AG04450 (cell line): ENCODE results near the gene ABR. TPM values are rescaled to one million over a fixed set of nuclear protein-coding genes. Genes with fewer than 3 reads are reported as not detected.
"Not testable (repeated sequence)": the region's sequence is repeated elsewhere in the genome, so short reads cannot be mapped to it uniquely, and the experiment has no call there.

Source experiments
- CTCF ChIA-PET: fragments of 300-600, 350-600 bp; formaldehyde crosslinking; extraction: SDS; loops from one replicate; lab custom pipeline; 2022; ENCODE audit warnings: antibody characterized with exemption, inconsistent platforms; lab: Charles Lee
- POLR2A ChIA-PET: fragments of 350-600 bp; formaldehyde crosslinking; extraction: SDS; loops from one replicate; lab custom pipeline; 2021; ENCODE audit warnings: antibody characterized with exemption, inconsistent platforms; lab: Yijun Ruan, JAX
- DNase-seq: peaks from one replicate; pipeline ENCODE4 v3.0.0-alpha.2; 2011; ENCODE audit warnings: low read depth, low spot score
- H3K27ac ChIP-seq: one replicate; pipeline ENCODE4 v1.5.1; 2012; ENCODE audit warnings: low read depth, low read length, control low read depth
- H3K27me3 ChIP-seq: one replicate; pipeline ENCODE4 v1.6.0; 2012; ENCODE audit warnings: low read length; ENCODE audit not compliant: control insufficient read depth, insufficient read depth
- H3K4me3 ChIP-seq: 2 replicates; pipeline ENCODE4 v1.5.1; 2011; ENCODE audit warnings: mild to moderate bottlenecking, low read depth, low read length, control low read depth
- H3K9me3 ChIP-seq: 2 replicates; pipeline ENCODE4 v1.5.1; 2012; ENCODE audit warnings: low read length; ENCODE audit not compliant: control insufficient read depth, insufficient read depth
- CTCF ChIP-seq: IDR thresholded peaks from 2 replicates; pipeline ENCODE4 v1.5.1; 2011; ENCODE audit warnings: low read depth, low read length, control low read depth, inconsistent platforms
- polyA plus RNA-seq: library from polyadenylated mRNA; depleted of rRNA; stranded (reverse); fragments of >200 nt; gene quantifications from 2 replicates; pipeline ENCODE4 v1.2.3, GENCODE V29; 2011

ABR gene
- polyA plus RNA-seq, 1 experiment: 64.3 TPM

- ChIA-PET POLR2A (interaction anchor here (1.3 to 1.5 kb wide), 3 partner anchors 45 to 51 kb away, joined by 5 to 10 read pairs (median 5); partner anchors contain the start of gene TIMM22), CTCF (interaction anchor here (0.9 to 2.3 kb wide), 3 partner anchors 8 to 52 kb away, joined by 3 to 18 read pairs (median 4); partner anchors contain the start of gene TIMM22)
- DNase-seq: no peak
- Histone ChIP-seq H3K27ac (peak overlapping the region; percentile 47), H3K9me3 (no peaks in the 10 kb centered on the region; the same call in 1 of the 2 replicates), H3K4me3 (no peak overlapping the region), H3K27me3 (no peaks in the 10 kb centered on the region)
- TF ChIP-seq CTCF: no peak
These were observed 131.8 kb downstream of the ABR start for GRCh38 chr17:1047879-1048470.

- peak; percentile 78 for DNase-seq
- TF ChIP-seq CTCF: no peak
- peak overlapping the region; percentile 91 for H3K27ac ChIP-seq
- H3K4me3 ChIP-seq: no peak overlapping the region
- no peaks in the 10 kb centered on the region for H3K27me3 ChIP-seq
- H3K9me3 ChIP-seq: no peaks in the 10 kb centered on the region; the same call in 1 of the 2 replicates
- POLR2A ChIA-PET: interaction anchor here (0.6 to 1.5 kb wide), 4 partner anchors 11 to 51 kb away, joined by 3 to 10 read pairs (median 5); partner anchors contain the start of gene TIMM22
- CTCF ChIA-PET: interaction anchor here (0.9 to 2.3 kb wide), 2 partner anchors 9 to 48 kb away, joined by 4 to 18 read pairs; no protein-coding TSS in a partner anchor
These were observed 132.5 kb downstream of the ABR start for GRCh38 chr17:1047177-1047878.

- ChIA-PET POLR2A (no interaction called here), CTCF (interaction anchor here (1.0 kb wide), 1 partner anchor 46 kb away, joined by 6 read pairs; no protein-coding TSS in a partner anchor)
- Histone ChIP-seq H3K27ac (no peak overlapping the region), H3K9me3 (no peaks in the 10 kb centered on the region; the same call in 1 of the 2 replicates), H3K27me3 (no peaks in the 10 kb centered on the region), H3K4me3 (no peak overlapping the region)
- TF ChIP-seq CTCF: no peak
- no peak for DNase-seq
These were observed 134.3 kb downstream of the ABR start for GRCh38 chr17:1045456-1045855.

GRCh38 chr17:1044387-1045009 lies 135.3 kb downstream of the ABR start:
- not testable (repeated sequence) for H3K9me3 ChIP-seq, H3K27ac ChIP-seq, H3K27me3 ChIP-seq, H3K4me3 ChIP-seq, DNase-seq
- ChIA-PET CTCF (interaction anchor here (1.0 to 2.1 kb wide), 4 partner anchors 11 to 49 kb away, joined by 3 to 16 read pairs (median 5); no protein-coding TSS in a partner anchor), POLR2A (interaction anchor here (1.0 kb wide), 1 partner anchor 42 kb away, joined by 3 read pairs; no protein-coding TSS in a partner anchor)

- TF ChIP-seq CTCF: no peak
- POLR2A ChIA-PET: interaction anchor here (1.0 kb wide), 1 partner anchor 41 kb away, joined by 3 read pairs; no protein-coding TSS in a partner anchor
- Histone ChIP-seq H3K9me3 (no peaks in the 10 kb centered on the region; the same call in 1 of the 2 replicates), H3K4me3 (no peak overlapping the region), H3K27me3 (no peaks in the 10 kb centered on the region), H3K27ac (no peak overlapping the region)
- DNase-seq: no peak
- CTCF ChIA-PET: interaction anchor here (0.9 to 2.1 kb wide), 4 partner anchors 12 to 48 kb away, joined by 3 to 16 read pairs (median 4); no protein-coding TSS in a partner anchor
These were observed 136.1 kb downstream of the ABR start for GRCh38 chr17:1043601-1044251.
